HPDE6-E6E7 (cell line): ENCODE data around the gene ADRA1B.

Experiments
- DNase-seq: peaks from one replicate; pipeline ENCODE4 v3.0.0; 2011; ENCODE audit warnings: missing footprints; ENCODE audit errors: extremely low spot score

ADRA1B gene

GRCh38 chr5:159915904-159916840 lies at the start of gene ADRA1B:
ADRA1B (plus strand) TSS chr5:159916482; CDS start chr5:159916906, 424 bp downstream.
- DNase-seq = peak; percentile 73

GRCh38 chr5:159873680-159874079 lies 42.6 kb upstream of the ADRA1B start:
- DNase-seq = no peak

GRCh38 chr5:159874263-159874662 lies 42.0 kb upstream of the ADRA1B start:
- DNase-seq = no peak

GRCh38 chr5:159877016-159877415 lies 39.3 kb upstream of the ADRA1B start:
- DNase-seq = no peak

GRCh38 chr5:159877894-159878448 lies 38.3 kb upstream of the ADRA1B start:
- DNase-seq = no peak

GRCh38 chr5:159878988-159879471 lies 37.3 kb upstream of the ADRA1B start:
- peak; percentile 57 for DNase-seq

GRCh38 chr5:159880676-159881075 lies 35.6 kb upstream of the ADRA1B start:
- DNase-seq = no peak

- DNase-seq = no peak
Measured at GRCh38 chr5:159881967-159882366, 34.3 kb upstream of the ADRA1B start.

- DNase-seq = no peak
Measured at GRCh38 chr5:159883522-159883950, 32.7 kb upstream of the ADRA1B start.

- DNase-seq = no peak
Measured at GRCh38 chr5:159884917-159885620, 31.2 kb upstream of the ADRA1B start.

- DNase-seq = no peak
Measured at GRCh38 chr5:159886296-159886695, 30.0 kb upstream of the ADRA1B start.

- DNase-seq = no peak
Measured at GRCh38 chr5:159887050-159887449, 29.2 kb upstream of the ADRA1B start.

- no peak for DNase-seq
Measured at GRCh38 chr5:159888860-159889259, 27.4 kb upstream of the ADRA1B start.

GRCh38 chr5:159890141-159890540 lies 26.1 kb upstream of the ADRA1B start:
- DNase-seq = no peak

GRCh38 chr5:159891371-159891770 lies 24.9 kb upstream of the ADRA1B start:
- no peak for DNase-seq

GRCh38 chr5:159893040-159893695 lies 23.1 kb upstream of the ADRA1B start:
- DNase-seq = no peak

GRCh38 chr5:159894149-159894720 lies 22.0 kb upstream of the ADRA1B start:
- DNase-seq = no peak

- no peak for DNase-seq
Measured at GRCh38 chr5:159897786-159898393, 18.4 kb upstream of the ADRA1B start.

- DNase-seq = no peak
Measured at GRCh38 chr5:159899067-159900049, 16.9 kb upstream of the ADRA1B start.

GRCh38 chr5:159901308-159901707 lies 15.0 kb upstream of the ADRA1B start:
- DNase-seq = no peak
